ENCODE measurements around the gene MCM10. TPM values are rescaled to one million over a fixed set of nuclear protein-coding genes. Genes with fewer than 3 reads are reported as not detected.

The MCM10 gene
- total and polyA plus RNA-seq, 2 donors (not counting 3 experiments of a cell fraction or from before 2014, with no cell fraction given) = 3.3 to 31.6 TPM

DNA sequence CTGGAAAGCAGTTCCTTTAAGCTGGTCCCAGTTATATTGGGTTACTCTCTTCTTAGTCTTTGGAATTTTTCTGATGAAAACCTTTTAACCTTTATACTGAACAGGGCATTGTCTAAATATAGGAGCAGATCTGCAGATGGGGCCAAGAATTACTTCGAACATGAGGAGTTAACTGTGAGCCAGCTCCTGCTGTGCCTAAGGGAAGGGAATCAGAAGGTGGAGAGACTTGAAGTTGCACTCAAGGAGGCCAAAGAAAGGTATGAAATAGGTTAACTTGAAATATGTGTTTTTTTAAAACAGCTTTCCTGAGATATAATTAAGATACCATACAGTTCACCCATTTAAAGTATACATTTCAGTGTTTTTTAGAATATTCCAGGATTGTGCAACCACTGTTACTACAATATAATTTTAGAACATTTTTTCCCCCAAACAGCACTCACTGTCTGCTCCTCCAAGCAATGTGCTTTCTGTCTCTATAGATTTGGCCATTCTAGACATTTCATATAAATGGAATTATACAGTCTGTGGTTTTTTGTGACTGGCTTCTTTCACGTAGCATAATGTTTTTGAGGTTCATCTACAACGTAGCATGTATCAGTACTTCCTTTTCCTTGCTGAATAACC is 42.5 kb upstream of the MCM10 start:
- no peak for FAIRE-seq
- H3K36me3 ChIP-seq (ENCODE audit: control insufficient read depth in 2 of 2, extremely low read depth in 1 of 2, insufficient read depth in 2 of 2, low read length in 2 of 2) = peaks cover 19 to 33% of the 10 kb centered on the region in 2 experiments

More for the DNA sequence above, 42.5 kb upstream of the MCM10 start:
- no peaks in the 10 kb centered on the region for H3K9me1 ChIP-seq (replicated peaks; ENCODE audit: control insufficient read depth, extremely low read depth, insufficient read depth, low read length)
- H3K9ac ChIP-seq (replicated peaks; ENCODE audit: extremely low read depth, insufficient read depth, low read length) = no peak overlapping the region
- dilution Hi-C loops (cut with MboI; ENCODE audit: extremely low pct_ligation_motif_present, low sequenced_read_pairs) = no loop called here
- no peak overlapping the region for H3K4me2 ChIP-seq (ENCODE audit: insufficient read depth, low read length)
- H3K27ac ChIP-seq (ENCODE audit: insufficient read depth, low read depth, low read length) = no peak overlapping the region
- ChIA-PET POLR2A (no interaction called here), CTCF (no interaction called here)
- no peaks in the 10 kb centered on the region for H3K4me1 ChIP-seq (ENCODE audit: control insufficient read depth, extremely low read depth, insufficient read depth, low read length)
- no peak for TF ChIP-seq JUN (IDR thresholded peaks at IDR 0.05; ENCODE audit: borderline replicate concordance, insufficient read depth, insufficient read length, low read depth)
- TF ChIP-seq, protein P1, sequence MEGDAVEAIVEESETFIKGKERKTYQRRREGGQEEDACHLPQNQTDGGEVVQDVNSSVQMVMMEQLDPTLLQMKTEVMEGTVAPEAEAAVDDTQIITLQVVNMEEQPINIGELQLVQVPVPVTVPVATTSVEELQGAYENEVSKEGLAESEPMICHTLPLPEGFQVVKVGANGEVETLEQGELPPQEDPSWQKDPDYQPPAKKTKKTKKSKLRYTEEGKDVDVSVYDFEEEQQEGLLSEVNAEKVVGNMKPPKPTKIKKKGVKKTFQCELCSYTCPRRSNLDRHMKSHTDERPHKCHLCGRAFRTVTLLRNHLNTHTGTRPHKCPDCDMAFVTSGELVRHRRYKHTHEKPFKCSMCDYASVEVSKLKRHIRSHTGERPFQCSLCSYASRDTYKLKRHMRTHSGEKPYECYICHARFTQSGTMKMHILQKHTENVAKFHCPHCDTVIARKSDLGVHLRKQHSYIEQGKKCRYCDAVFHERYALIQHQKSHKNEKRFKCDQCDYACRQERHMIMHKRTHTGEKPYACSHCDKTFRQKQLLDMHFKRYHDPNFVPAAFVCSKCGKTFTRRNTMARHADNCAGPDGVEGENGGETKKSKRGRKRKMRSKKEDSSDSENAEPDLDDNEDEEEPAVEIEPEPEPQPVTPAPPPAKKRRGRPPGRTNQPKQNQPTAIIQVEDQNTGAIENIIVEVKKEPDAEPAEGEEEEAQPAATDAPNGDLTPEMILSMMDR (IDR thresholded peaks at IDR 0.05; ENCODE audit: extremely low read depth in 1 of 2, insufficient read depth in 1 of 2, low read depth in 1 of 2, low read length in 2 of 2) = no peak
- no peak for TF ChIP-seq POLR2A (IDR thresholded peaks at IDR 0.05; ENCODE audit: low read depth, low read length)
- no peak for TF ChIP-seq EZH2 (IDR thresholded peaks at IDR 0.05; ENCODE audit: borderline replicate concordance, low read depth, low read length, severe bottlenecking)
- no peak for TF ChIP-seq MYC (IDR thresholded peaks at IDR 0.05; ENCODE audit: low read depth, low read length)
- no peak for TF ChIP-seq FOS (IDR thresholded peaks at IDR 0.05; ENCODE audit: borderline replicate concordance, insufficient read depth, low read length)
- TF ChIP-seq GATA2 (IDR thresholded peaks at IDR 0.05; ENCODE audit: insufficient read depth, insufficient read length, low read depth, low read length) = no peak
- TF ChIP-seq, protein P2, sequence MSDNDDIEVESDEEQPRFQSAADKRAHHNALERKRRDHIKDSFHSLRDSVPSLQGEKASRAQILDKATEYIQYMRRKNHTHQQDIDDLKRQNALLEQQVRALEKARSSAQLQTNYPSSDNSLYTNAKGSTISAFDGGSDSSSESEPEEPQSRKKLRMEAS (IDR thresholded peaks at IDR 0.05; ENCODE audit: insufficient read depth, insufficient read length) = no peak
- no peak for TF ChIP-seq POLR2AphosphoS5 (IDR thresholded peaks at IDR 0.05; ENCODE audit: insufficient read depth, low read depth, low read length)
- no peaks in the 10 kb centered on the region for H4K20me1 ChIP-seq (replicated peaks; ENCODE audit: control insufficient read depth, extremely low read depth, insufficient read depth, low read length)
- H3K27me3 ChIP-seq (ENCODE audit: control insufficient read depth in 2 of 2, insufficient read depth in 2 of 2, low read length in 2 of 2) = no peaks in the 10 kb centered on the region
- intact Hi-C loops (cut with micrococcal nuclease) = no loop called here
- no TSS peak for BruUV-seq (replicated peaks)
- H3K79me2 ChIP-seq (ENCODE audit: control insufficient read depth, insufficient read depth, low read length) = no peaks in the 10 kb centered on the region
- no peak overlapping the region for H3K4me3 ChIP-seq (replicated peaks in 1 of 3; ENCODE audit: insufficient read depth in 1 of 3, low read depth in 1 of 3, low read length in 3 of 3)
- no peak overlapping the region for H2AFZ ChIP-seq (ENCODE audit: low read depth, low read length)
- no peak for DNase-seq (ENCODE audit: low read depth, low spot score)
- no peaks in the 10 kb centered on the region for H3K9me3 ChIP-seq (replicated peaks; ENCODE audit: control insufficient read depth, insufficient read depth, low read length)

All from endothelial cell of umbilical vein (primary cell).